GM20431 (cell line): ENCODE measurements around the gene DBF4B.
"Not testable (repeated sequence)": the region's sequence is repeated elsewhere in the genome, so short reads cannot be mapped to it uniquely, and the experiment has no call there.

Source experiments
- in situ Hi-C: fragments of 300-500 bp; cut with MseI, MboI; formaldehyde crosslinking; loops from one replicate; pipeline ENCODE4 v1.15.0; 2020; ENCODE audit warnings: low sequenced_read_pairs; ENCODE audit not compliant: unreplicated experiment

DBF4B gene

GRCh38 chr17:44708401-44709263, at the start of gene DBF4B:
DBF4B (plus strand) TSS chr17:44708665; CDS start chr17:44708821, 156 bp downstream.
- in situ Hi-C loops = no loop called here

DNA sequence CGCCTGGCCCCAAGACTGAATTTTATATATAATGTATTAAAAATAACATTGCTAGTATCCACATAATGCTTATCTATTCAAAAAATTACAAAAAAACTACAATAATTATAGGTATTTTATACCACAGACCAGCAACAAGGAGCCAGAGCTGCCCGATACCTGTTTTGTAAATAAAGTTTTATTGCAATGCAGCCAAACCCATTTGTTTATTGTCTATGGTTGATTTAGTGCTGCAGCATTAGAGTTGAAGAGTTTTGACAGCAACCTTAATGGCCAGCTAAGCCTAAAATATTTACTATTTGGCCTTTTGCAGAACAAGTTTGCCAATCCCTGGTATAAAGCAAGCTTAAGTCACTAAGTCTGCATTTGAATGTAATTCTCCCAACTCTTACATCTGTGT, 46.6 kb upstream of the DBF4B start:
- in situ Hi-C loops = no loop called here

DNA sequence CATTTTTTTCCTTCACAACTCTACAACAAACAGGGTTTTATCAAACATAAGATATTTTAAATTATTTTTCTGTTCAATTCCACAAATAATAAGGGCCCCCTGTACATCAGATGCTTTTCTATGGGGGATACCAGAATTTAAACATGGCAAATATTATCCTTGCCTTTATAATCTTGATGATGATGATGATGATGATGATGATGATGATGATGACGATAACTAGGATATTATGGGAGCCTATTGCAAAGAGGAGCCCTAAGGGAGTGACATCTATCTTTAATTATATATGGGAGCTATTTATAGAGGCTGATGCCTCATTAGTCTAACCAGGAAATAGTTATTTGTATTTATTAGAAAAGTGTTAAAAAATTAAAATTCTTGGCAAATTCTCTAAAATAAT, 45.4 kb upstream of the DBF4B start:
- in situ Hi-C loops = no loop called here

DNA sequence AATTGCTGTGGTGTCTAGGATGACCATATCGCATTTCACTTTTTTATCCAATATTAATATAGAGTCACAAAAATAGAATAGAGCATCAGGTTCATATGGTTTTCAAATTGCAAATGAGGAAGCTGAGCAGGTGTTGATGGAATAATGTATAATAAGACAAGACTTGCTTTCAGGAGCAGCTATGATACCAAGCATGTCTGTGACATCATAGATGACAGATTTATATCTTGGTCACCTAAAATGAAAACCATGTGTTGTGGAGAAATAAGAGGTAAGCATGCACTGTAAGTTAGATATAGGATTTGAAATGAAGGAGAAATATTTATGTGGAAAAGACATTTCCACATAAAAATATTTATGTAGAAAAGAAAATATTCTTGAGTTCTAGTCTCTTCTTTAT, 43.6 kb upstream of the DBF4B start:
- in situ Hi-C loops = no loop called here

DNA sequence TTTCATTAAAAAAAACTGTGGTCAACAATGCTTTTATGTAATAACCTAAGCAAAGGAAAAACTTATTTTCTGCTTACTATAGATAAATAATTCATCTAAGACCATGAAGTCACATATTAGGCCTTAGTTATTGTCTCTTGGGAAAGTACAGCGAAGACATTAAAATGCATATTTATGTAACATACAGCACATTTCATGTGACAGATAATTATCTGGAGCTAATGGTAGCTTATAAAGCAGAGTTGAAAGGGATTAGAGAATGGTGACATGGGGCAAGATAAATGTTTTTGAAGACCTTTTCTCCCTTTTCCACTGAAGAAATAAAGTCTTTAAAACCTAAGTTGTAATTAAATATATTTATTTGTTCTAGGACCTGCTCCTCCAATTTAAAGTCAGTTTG, 42.5 kb upstream of the DBF4B start:
- in situ Hi-C loops = no loop called here

DNA sequence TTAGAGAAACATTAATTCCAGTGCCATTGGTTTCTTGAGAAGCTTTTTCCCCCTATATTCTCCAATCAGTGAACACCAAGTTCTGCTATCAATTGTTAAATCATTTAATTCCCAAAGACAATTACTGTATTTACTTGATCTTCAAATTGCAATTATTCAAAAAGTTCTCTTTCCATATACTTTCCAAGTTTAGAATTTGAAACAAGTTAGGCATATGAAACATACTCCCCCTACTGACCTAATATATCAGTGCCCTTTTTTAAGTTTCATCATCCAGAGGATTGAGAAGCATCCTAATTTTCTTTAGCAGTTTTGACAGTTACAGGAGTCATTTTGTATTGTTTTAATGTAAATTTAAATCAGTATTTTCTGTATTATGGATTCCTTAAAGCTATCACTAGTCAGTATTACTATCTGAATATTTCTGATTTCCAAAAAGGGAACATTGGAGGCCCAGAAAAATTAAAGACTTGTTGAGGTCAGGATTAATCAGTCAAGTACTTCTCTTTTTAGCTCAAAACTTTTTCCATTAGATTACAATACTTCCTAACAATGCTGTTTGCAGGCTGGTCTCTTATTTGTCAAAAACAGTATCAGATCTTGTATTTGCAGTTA, 35.9 kb upstream of the DBF4B start:
- in situ Hi-C loops = no loop called here

GRCh38 chr17:44673893-44674292, 34.6 kb upstream of the DBF4B start:
- in situ Hi-C loops = no loop called here

DNA sequence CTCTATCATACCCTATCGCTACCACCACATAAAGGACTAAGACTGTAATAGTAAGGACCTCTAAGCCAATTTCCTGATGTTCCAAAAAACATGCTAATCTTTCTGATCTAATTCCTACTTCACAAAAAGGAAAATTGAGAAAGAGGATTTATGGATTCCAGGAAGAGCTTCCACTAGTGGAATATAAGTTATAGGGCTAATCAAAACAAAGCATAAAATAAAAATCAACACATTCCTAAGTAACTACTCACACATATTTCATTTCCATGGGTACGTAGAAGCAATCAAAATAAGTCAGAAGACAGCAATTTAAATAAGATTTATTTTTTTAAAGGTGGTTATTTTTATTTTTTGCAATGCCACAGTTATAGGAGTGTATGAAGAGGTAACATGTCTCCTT, 31.3 kb upstream of the DBF4B start:
- in situ Hi-C loops = no loop called here

- in situ Hi-C loops = not testable (repeated sequence)
Observed at GRCh38 chr17:44683303-44683702, 25.2 kb upstream of the DBF4B start.

GRCh38 chr17:44687756-44688155, 20.7 kb upstream of the DBF4B start:
- in situ Hi-C loops = no loop called here

- in situ Hi-C loops = no loop called here
Observed at GRCh38 chr17:44688200-44688599, 20.3 kb upstream of the DBF4B start.

GRCh38 chr17:44688675-44689476, 19.6 kb upstream of the DBF4B start:
- in situ Hi-C loops = no loop called here

GRCh38 chr17:44689477-44690217, 18.8 kb upstream of the DBF4B start, which contains the start of gene CCDC43:
CCDC43 (minus strand) TSS chr17:44689776; CDS start chr17:44689753, 23 bp downstream.
- in situ Hi-C loops = no loop called here

- in situ Hi-C loops = not testable (repeated sequence)
Observed at GRCh38 chr17:44690746-44691306, 17.6 kb upstream of the DBF4B start.

DNA sequence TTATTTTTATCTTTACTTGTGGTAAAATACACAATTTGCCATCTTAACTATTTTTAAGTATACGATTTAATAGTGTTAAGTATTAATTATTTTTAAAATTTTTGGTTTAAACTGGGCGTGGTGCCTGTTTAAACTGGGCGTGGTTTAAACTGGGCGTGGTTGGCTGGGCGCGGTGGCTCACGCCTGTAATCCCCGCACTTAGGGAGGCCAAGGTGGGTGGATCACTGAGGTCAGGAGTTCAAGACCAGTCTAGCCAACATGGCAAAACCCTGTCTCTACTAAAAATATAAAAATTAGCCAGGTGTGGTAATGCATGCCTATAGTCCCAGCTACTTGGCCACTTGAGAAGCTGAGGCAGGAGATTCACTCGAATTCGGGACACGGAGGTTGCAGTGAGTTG, 14.9 kb upstream of the DBF4B start:
- in situ Hi-C loops = no loop called here

DNA sequence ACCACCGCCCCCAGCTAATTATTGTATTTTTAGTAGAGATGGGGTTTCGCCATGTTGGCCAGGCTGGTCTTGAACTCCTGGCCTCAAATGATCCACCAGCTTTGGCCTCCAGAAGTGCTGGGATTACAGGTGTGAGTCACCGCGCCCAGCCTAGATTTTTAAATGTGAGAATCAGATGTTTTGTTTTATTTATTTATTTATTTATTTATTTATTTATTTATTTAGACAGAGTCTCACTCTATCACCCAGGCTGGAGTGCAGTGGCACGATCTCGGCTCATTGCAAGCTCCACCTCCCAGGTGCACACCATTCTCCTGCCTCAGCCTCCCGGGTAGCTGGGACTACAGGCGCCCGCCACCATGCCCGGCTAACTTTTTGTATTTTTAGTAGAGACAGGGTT, 8.2 kb upstream of the DBF4B start:
- in situ Hi-C loops = not testable (repeated sequence)

DNA sequence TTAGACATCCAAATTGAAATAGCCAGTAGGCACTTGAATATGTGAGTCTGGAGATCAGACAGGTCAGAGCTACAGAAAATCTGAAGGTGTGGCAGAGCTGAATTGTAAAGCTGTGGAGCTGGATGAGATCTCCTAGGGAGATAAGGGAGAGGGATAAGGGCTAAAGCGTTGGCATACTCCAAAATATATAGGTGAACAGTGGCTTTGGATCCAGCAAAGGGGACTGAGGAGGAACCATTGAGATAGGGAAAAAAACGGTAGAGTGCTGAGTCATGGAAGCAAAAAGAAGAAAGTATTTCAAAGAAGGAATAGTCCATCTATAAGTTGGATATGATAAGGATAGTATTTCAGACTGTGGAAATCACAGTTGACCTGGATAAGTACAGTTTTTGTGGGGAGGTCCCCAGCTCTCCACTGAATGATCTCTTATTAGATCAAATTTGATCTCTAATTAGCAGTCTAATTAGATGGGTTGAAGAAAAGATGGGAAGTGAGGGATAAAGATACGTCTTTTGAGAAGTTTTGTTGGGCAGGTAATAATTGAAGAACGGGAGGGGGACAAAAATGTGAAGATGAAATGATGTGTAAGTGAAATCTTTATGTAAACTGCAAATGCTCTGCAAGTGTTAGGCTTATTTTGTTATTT, 587 bp upstream of the DBF4B start:
- in situ Hi-C loops = no loop called here

GRCh38 chr17:44719444-44719843, 11.0 kb downstream of the DBF4B start:
- in situ Hi-C loops = no loop called here

GRCh38 chr17:44722254-44722653, 13.8 kb downstream of the DBF4B start:
- in situ Hi-C loops = no loop called here
